NCI-H146 treated with DMSO at 0.1 percent for 48 hours (cell line): ENCODE data around the gene CDK5R2.
"Not testable (repeated sequence)": the region's sequence is repeated elsewhere in the genome, so short reads cannot be mapped to it uniquely, and the experiment has no call there.

Experiments
- DNase-seq: peaks from one replicate; lab custom pipeline; 2025; ENCODE audit not compliant: unreplicated experiment; lab: John Stamatoyannopoulos, UW

CDK5R2 gene

GRCh38 chr2:218959141-218959731 lies at the start of gene CDK5R2:
Gene CDK5R2, plus strand, starts transcription at chr2:218959666. Its CDS starts 155 bp downstream, at chr2:218959821.
- peak; percentile 76 for DNase-seq

GRCh38 chr2:218910741-218911140 lies 48.7 kb upstream of the CDK5R2 start:
- no peak for DNase-seq

GRCh38 chr2:218920504-218920903 lies 39.0 kb upstream of the CDK5R2 start:
- DNase-seq: no peak

- no peak for DNase-seq
Measured at GRCh38 chr2:218924757-218925156, 34.7 kb upstream of the CDK5R2 start.

- no peak for DNase-seq
Measured at GRCh38 chr2:218925434-218925833, 34.0 kb upstream of the CDK5R2 start.

- peak; percentile 80 for DNase-seq
Measured at GRCh38 chr2:218927422-218927821, 32.0 kb upstream of the CDK5R2 start.

- DNase-seq: no peak
Measured at GRCh38 chr2:218927876-218928275, 31.6 kb upstream of the CDK5R2 start.

- DNase-seq: not testable (repeated sequence)
Measured at GRCh38 chr2:218930488-218930887, 29.0 kb upstream of the CDK5R2 start.

GRCh38 chr2:218931751-218932150 lies 27.7 kb upstream of the CDK5R2 start:
- not testable (repeated sequence) for DNase-seq

GRCh38 chr2:218944759-218945404 lies 14.6 kb upstream of the CDK5R2 start:
- no peak for DNase-seq

- no peak for DNase-seq
Measured at GRCh38 chr2:218946621-218947020, 12.8 kb upstream of the CDK5R2 start.

- DNase-seq: no peak
Measured at GRCh38 chr2:218952160-218952559, 7.3 kb upstream of the CDK5R2 start.

GRCh38 chr2:218953366-218953954 lies 6.0 kb upstream of the CDK5R2 start:
- DNase-seq: no peak

GRCh38 chr2:218954541-218955300 lies 4.7 kb upstream of the CDK5R2 start:
- no peak for DNase-seq

- DNase-seq: no peak
Measured at GRCh38 chr2:218956039-218956438, 3.4 kb upstream of the CDK5R2 start.

GRCh38 chr2:218957671-218958070 lies 1.8 kb upstream of the CDK5R2 start:
- no peak for DNase-seq

GRCh38 chr2:218958276-218958675 lies 1.2 kb upstream of the CDK5R2 start:
- DNase-seq: no peak

GRCh38 chr2:218959761-218960308 lies 369 bp downstream of the CDK5R2 start:
- no peak for DNase-seq

- DNase-seq: peak; percentile 5
Measured at GRCh38 chr2:218960309-218961165, 1.1 kb downstream of the CDK5R2 start.

- no peak for DNase-seq
Measured at GRCh38 chr2:218961229-218961628, 1.8 kb downstream of the CDK5R2 start.
